Measurements from ENCODE around the gene DYNC2H1. TPM values are rescaled to one million over a fixed set of nuclear protein-coding genes. Genes with fewer than 3 reads are reported as not detected.

DYNC2H1 gene
- total and polyA plus RNA-seq, 10 donors = 3.1 to 18.3 (median 10.6) TPM

GRCh38 chr11:103164093-103164796 lies 55.0 kb downstream of the DYNC2H1 start:
- 78 to 92% (median 81%) methylated on average over 2 of the region's 2 CpGs for WGBS, 5 donors
- DNase-seq = no peak
- intact Hi-C loops (cut with DNase I; ENCODE audit: low total_unique reads) = no loop called here
- H3K4me3 ChIP-seq = no peak overlapping the region
- TF ChIP-seq CTCF (IDR thresholded peaks at IDR 0.05 in 8 of 11, conservative IDR thresholded peaks at IDR 0.05 in 3 of 11) (no peak), POLR2AphosphoS5 (IDR thresholded peaks at IDR 0.05) (no peak), POLR2A (IDR thresholded peaks at IDR 0.05) (no peak)
- no peaks in the 10 kb centered on the region for H3K9me3 ChIP-seq
- no peak overlapping the region for H3K27ac ChIP-seq
- no peaks in the 10 kb centered on the region for H3K4me1 ChIP-seq
- H3K36me3 ChIP-seq = peaks cover 0 to 30% (median 5%) of the 10 kb centered on the region in 6 donors
- H3K27me3 ChIP-seq (replicated peaks in 1 of 7) = no peaks in the 10 kb centered on the region

- TF ChIP-seq CTCF (IDR thresholded peaks at IDR 0.05 in 8 of 11, conservative IDR thresholded peaks at IDR 0.05 in 3 of 11) = no peak
- no peak for TF ChIP-seq POLR2A (IDR thresholded peaks at IDR 0.05)
- TF ChIP-seq POLR2AphosphoS5 (IDR thresholded peaks at IDR 0.05) = no peak
- no peaks in the 10 kb centered on the region for H3K4me1 ChIP-seq
- H3K27me3 ChIP-seq (replicated peaks in 1 of 7) = no peaks in the 10 kb centered on the region
- no peaks in the 10 kb centered on the region for H3K9me3 ChIP-seq
- WGBS, 5 donors = 92 to 96% (median 92%) methylated on average over 4 of the region's 4 CpGs
- no peak overlapping the region for H3K4me3 ChIP-seq
- intact Hi-C loops (cut with DNase I; ENCODE audit: low total_unique reads) = no loop called here
- H3K36me3 ChIP-seq = peaks cover 0 to 23% (median 1%) of the 10 kb centered on the region in 6 donors
- no peak overlapping the region for H3K27ac ChIP-seq
- DNase-seq = no peak
These were observed 57.9 kb downstream of the DYNC2H1 start for GRCh38 chr11:103167166-103167565.

- H3K36me3 ChIP-seq = peaks cover 0 to 16% (median 1%) of the 10 kb centered on the region in 6 donors
- no peaks in the 10 kb centered on the region for H3K9me3 ChIP-seq
- H3K27me3 ChIP-seq (replicated peaks in 1 of 7) = no peaks in the 10 kb centered on the region
- H3K27ac ChIP-seq = no peak overlapping the region
- intact Hi-C loops (cut with DNase I; ENCODE audit: low total_unique reads) = no loop called here
- TF ChIP-seq POLR2AphosphoS5 (IDR thresholded peaks at IDR 0.05) (no peak), POLR2A (IDR thresholded peaks at IDR 0.05) (no peak), CTCF (IDR thresholded peaks at IDR 0.05 in 8 of 11, conservative IDR thresholded peaks at IDR 0.05 in 3 of 11) (no peak)
- H3K4me3 ChIP-seq = no peak overlapping the region
- 84 to 91% (median 86%) methylated on average over 4 of the region's 4 CpGs for WGBS, 5 donors
- no peaks in the 10 kb centered on the region for H3K4me1 ChIP-seq
- DNase-seq = no peak
These were observed 61.6 kb downstream of the DYNC2H1 start for GRCh38 chr11:103170865-103171264.

GRCh38 chr11:103175461-103176129 lies 66.4 kb downstream of the DYNC2H1 start:
- no peaks in the 10 kb centered on the region for H3K27me3 ChIP-seq (replicated peaks in 1 of 7)
- intact Hi-C loops (cut with DNase I; ENCODE audit: low total_unique reads) = no loop called here
- no peaks in the 10 kb centered on the region for H3K4me1 ChIP-seq
- no peak overlapping the region for H3K4me3 ChIP-seq
- H3K9me3 ChIP-seq = no peaks in the 10 kb centered on the region
- no peak for DNase-seq
- H3K36me3 ChIP-seq = peaks cover 0 to 21% (median 0%) of the 10 kb centered on the region in 6 donors
- WGBS, 5 donors = 93 to 97% (median 96%) methylated on average over 2 of the region's 2 CpGs
- no peak overlapping the region for H3K27ac ChIP-seq
- TF ChIP-seq POLR2A (IDR thresholded peaks at IDR 0.05) (no peak), POLR2AphosphoS5 (IDR thresholded peaks at IDR 0.05) (no peak), CTCF (IDR thresholded peaks at IDR 0.05 in 8 of 11, conservative IDR thresholded peaks at IDR 0.05 in 3 of 11) (no peak)

Data from spleen (tissue), 11 donors.